ENCODE data around the gene RPN2. TPM values are rescaled to one million over a fixed set of nuclear protein-coding genes. Genes with fewer than 3 reads are reported as not detected.

The RPN2 gene
- total RNA-seq, 2 experiments from 2014 or later = 110 to 138 TPM

GRCh38 chr20:37192137-37192854, 13.2 kb downstream of the RPN2 start:
- DNase-seq (ENCODE audit: low spot score) = peak; percentile 73
- no peaks in the 10 kb centered on the region for H3K9me2 ChIP-seq (ENCODE audit: insufficient read depth, low read length)
- no peak overlapping the region for H3K4me3 ChIP-seq (ENCODE audit: low read depth, low read length, poor library complexity, severe bottlenecking)
- peaks cover 81% of the 10 kb centered on the region for H3K79me2 ChIP-seq (ENCODE audit: insufficient read depth, low read depth, low read length)
- H3K9me3 ChIP-seq (ENCODE audit: low read length) = no peaks in the 10 kb centered on the region
- peaks cover 28% of the 10 kb centered on the region for H3K4me1 ChIP-seq (ENCODE audit: insufficient read depth, low read length, poor library complexity, severe bottlenecking)
- peaks cover 38% of the 10 kb centered on the region for H4K20me1 ChIP-seq (ENCODE audit: insufficient read depth, low read length)
- TF ChIP-seq EZH2phosphoT487 (IDR thresholded peaks at IDR 0.05; ENCODE audit: borderline replicate concordance, low read depth, low read length) = no peak
- TF ChIP-seq CTCF (conservative IDR thresholded peaks at IDR 0.05; ENCODE audit: low read length) = peak; percentile 92
- H2AFZ ChIP-seq (ENCODE audit: low read length) = no peak overlapping the region
- peaks cover 87% of the 10 kb centered on the region for H3K36me3 ChIP-seq (ENCODE audit: insufficient read depth, low read length)
- intact Hi-C loops (cut with micrococcal nuclease; ENCODE audit: unreplicated experiment) = loop anchor here (5.0 kb wide), 1 partner anchor 335 kb away; the partner anchor contains the start of gene BLCAP
- ChIA-PET POLR2A (no interaction called here), CTCF (ENCODE audit: unreplicated experiment) (interaction anchor here (0.7 to 1.1 kb wide), 4 partner anchors 9 to 33 kb away, joined by 3 read pairs; no protein-coding TSS in a partner anchor)
- no peak overlapping the region for H3K4me2 ChIP-seq (ENCODE audit: low read length)
- no peak overlapping the region for H3K27ac ChIP-seq (ENCODE audit: low read depth, low read length, poor library complexity, severe bottlenecking)
- no TSS peak for BruUV-seq (replicated peaks)

GRCh38 chr20:37193226-37193625, 14.1 kb downstream of the RPN2 start:
- ChIA-PET POLR2A (no interaction called here), CTCF (ENCODE audit: unreplicated experiment) (no interaction called here)
- peaks cover 75% of the 10 kb centered on the region for H3K79me2 ChIP-seq (ENCODE audit: insufficient read depth, low read depth, low read length)
- intact Hi-C loops (cut with micrococcal nuclease; ENCODE audit: unreplicated experiment) = loop anchor here (5.0 kb wide), 1 partner anchor 334 kb away; the partner anchor contains the start of gene BLCAP
- peaks cover 88% of the 10 kb centered on the region for H3K36me3 ChIP-seq (ENCODE audit: insufficient read depth, low read length)
- H3K27ac ChIP-seq (ENCODE audit: low read depth, low read length, poor library complexity, severe bottlenecking) = no peak overlapping the region
- peaks cover 28% of the 10 kb centered on the region for H3K4me1 ChIP-seq (ENCODE audit: insufficient read depth, low read length, poor library complexity, severe bottlenecking)
- no peaks in the 10 kb centered on the region for H3K9me2 ChIP-seq (ENCODE audit: insufficient read depth, low read length)
- H3K9me3 ChIP-seq (ENCODE audit: low read length) = no peaks in the 10 kb centered on the region
- peaks cover 39% of the 10 kb centered on the region for H4K20me1 ChIP-seq (ENCODE audit: insufficient read depth, low read length)
- H2AFZ ChIP-seq (ENCODE audit: low read length) = no peak overlapping the region
- BruUV-seq (replicated peaks) = no TSS peak
- no peak overlapping the region for H3K4me3 ChIP-seq (ENCODE audit: low read depth, low read length, poor library complexity, severe bottlenecking)
- DNase-seq (ENCODE audit: low spot score) = no peak
- TF ChIP-seq EZH2phosphoT487 (IDR thresholded peaks at IDR 0.05; ENCODE audit: borderline replicate concordance, low read depth, low read length) = no peak
- TF ChIP-seq CTCF (conservative IDR thresholded peaks at IDR 0.05; ENCODE audit: low read length) = no peak
- H3K4me2 ChIP-seq (ENCODE audit: low read length) = no peak overlapping the region

GRCh38 chr20:37193821-37194220, 14.7 kb downstream of the RPN2 start:
- DNase-seq (ENCODE audit: low spot score) = no peak
- TF ChIP-seq CTCF (conservative IDR thresholded peaks at IDR 0.05; ENCODE audit: low read length) (no peak), EZH2phosphoT487 (IDR thresholded peaks at IDR 0.05; ENCODE audit: borderline replicate concordance, low read depth, low read length) (no peak)
- no peaks in the 10 kb centered on the region for H3K9me2 ChIP-seq (ENCODE audit: insufficient read depth, low read length)
- H3K79me2 ChIP-seq (ENCODE audit: insufficient read depth, low read depth, low read length) = peaks cover 70% of the 10 kb centered on the region
- no peak overlapping the region for H3K4me3 ChIP-seq (ENCODE audit: low read depth, low read length, poor library complexity, severe bottlenecking)
- H3K27ac ChIP-seq (ENCODE audit: low read depth, low read length, poor library complexity, severe bottlenecking) = no peak overlapping the region
- no TSS peak for BruUV-seq (replicated peaks)
- no peak overlapping the region for H3K4me2 ChIP-seq (ENCODE audit: low read length)
- H3K9me3 ChIP-seq (ENCODE audit: low read length) = no peaks in the 10 kb centered on the region
- H3K4me1 ChIP-seq (ENCODE audit: insufficient read depth, low read length, poor library complexity, severe bottlenecking) = peaks cover 27% of the 10 kb centered on the region
- ChIA-PET CTCF (ENCODE audit: unreplicated experiment) (no interaction called here), POLR2A (no interaction called here)
- no peak overlapping the region for H2AFZ ChIP-seq (ENCODE audit: low read length)
- intact Hi-C loops (cut with micrococcal nuclease; ENCODE audit: unreplicated experiment) = loop anchor here (5.0 kb wide), 1 partner anchor 333 kb away; the partner anchor contains the start of gene BLCAP
- peaks cover 88% of the 10 kb centered on the region for H3K36me3 ChIP-seq (ENCODE audit: insufficient read depth, low read length)
- H4K20me1 ChIP-seq (ENCODE audit: insufficient read depth, low read length) = peaks cover 39% of the 10 kb centered on the region
